HepG2 (cell line): ENCODE data around the gene MAN1B1. TPM values are rescaled to one million over a fixed set of nuclear protein-coding genes. Genes with fewer than 3 reads are reported as not detected.

Source experiments
- ADNP ChIP-seq: sonication (generic); formaldehyde crosslinking; IDR thresholded peaks from 2 replicates; pipeline ENCODE4 v1.4.0; 2020; ENCODE audit warnings: missing genetic modification reagents
- AGO1 ChIP-seq: fragments of 200-400 bp; formaldehyde crosslinking; IDR thresholded peaks from 2 replicates; pipeline ENCODE4 v1.6.1; 2017; ENCODE audit warnings: mild to moderate bottlenecking, low read depth, low read length, moderate library complexity; ENCODE audit not compliant: poor library complexity, severe bottlenecking
- DBP ChIP-seq: sonication (generic); formaldehyde crosslinking; IDR thresholded peaks from 2 replicates; pipeline ENCODE4 v1.4.0; 2020; ENCODE audit warnings: missing genetic modification reagents; ENCODE audit errors: not compliant biosample characterization
- HHEX ChIP-seq: IDR thresholded peaks from 2 replicates; pipeline ENCODE4 v1.6.1; 2016; ENCODE audit warnings: control low read depth
- HNF4A ChIP-seq: sonication (generic); formaldehyde crosslinking; IDR thresholded peaks from 2 replicates; pipeline ENCODE4 v1.4.0; 2020; ENCODE audit warnings: missing genetic modification reagents
- HNRNPLL ChIP-seq: fragments of 200-400 bp; formaldehyde crosslinking; IDR thresholded peaks from 2 replicates; pipeline ENCODE4 v1.6.1; 2017; ENCODE audit warnings: mild to moderate bottlenecking, low read depth, low read length; ENCODE audit not compliant: poor library complexity, severe bottlenecking
- MAX ChIP-seq: IDR thresholded peaks from 2 replicates; pipeline ENCODE4 v1.6.1; 2012; ENCODE audit warnings: inconsistent platforms
- MED1 ChIP-seq: sonication (generic); formaldehyde crosslinking; IDR thresholded peaks from 2 replicates; pipeline ENCODE4 v1.4.0; 2020; ENCODE audit warnings: missing genetic modification reagents
- PTBP1 ChIP-seq: fragments of 200-400 bp; formaldehyde crosslinking; IDR thresholded peaks from 2 replicates; pipeline ENCODE4 v1.6.1; 2018; ENCODE audit warnings: low read length, low read depth; ENCODE audit not compliant: poor library complexity, severe bottlenecking
- SALL2 ChIP-seq: sonication (generic); formaldehyde crosslinking; IDR thresholded peaks from 2 replicates; pipeline ENCODE4 v1.8.1; 2023; ENCODE audit warnings: mild to moderate bottlenecking, missing genetic modification reagents, inconsistent platforms
- TBP ChIP-seq: sonication (generic); formaldehyde crosslinking; IDR thresholded peaks from 2 replicates; pipeline ENCODE4 v1.5.0; 2020; ENCODE audit warnings: missing genetic modification reagents
- UBTF ChIP-seq: sonication (generic); formaldehyde crosslinking; IDR thresholded peaks from 2 replicates; pipeline ENCODE4 v1.4.0; 2020; ENCODE audit warnings: mild to moderate bottlenecking, missing genetic modification reagents
- ZBTB10 ChIP-seq: sonication (generic); formaldehyde crosslinking; IDR thresholded peaks from 2 replicates; pipeline ENCODE4 v1.4.0; 2020; ENCODE audit warnings: missing genetic modification reagents, borderline replicate concordance
- ZFP90 ChIP-seq: sonication (generic); formaldehyde crosslinking; IDR thresholded peaks from 2 replicates; pipeline ENCODE4 v1.8.0; 2022; ENCODE audit warnings: missing genetic modification reagents, mild to moderate bottlenecking, inconsistent platforms, borderline replicate concordance
- ZIK1 ChIP-seq: sonication (generic); formaldehyde crosslinking; IDR thresholded peaks from 2 replicates; pipeline ENCODE4 v1.5.0; 2020; ENCODE audit warnings: mild to moderate bottlenecking, low read depth, missing genetic modification reagents, borderline replicate concordance
- ZNF17 ChIP-seq: sonication (generic); formaldehyde crosslinking; IDR thresholded peaks from 2 replicates; pipeline ENCODE4 v1.5.0; 2020; ENCODE audit warnings: mild to moderate bottlenecking, missing genetic modification reagents
- ZNF18 ChIP-seq: sonication (generic); formaldehyde crosslinking; IDR thresholded peaks from 2 replicates; pipeline ENCODE4 v1.8.0; 2022; ENCODE audit warnings: mild to moderate bottlenecking, missing genetic modification reagents; ENCODE audit not compliant: insufficient replicate concordance
- ZNF761 ChIP-seq: sonication (generic); formaldehyde crosslinking; conservative IDR thresholded peaks from 2 replicates; pipeline ENCODE4 v1.4.0; 2020; ENCODE audit warnings: mild to moderate bottlenecking, missing genetic modification reagents
- polyA plus RNA-seq, 8 experiments: library from polyadenylated mRNA; depleted of rRNA in 3 of 8; stranded (reverse) in 7 of 8; unstranded in 1 of 8; fragments of >200 nt; fragmentation: Illumina TruSeq in 4 of 8; extraction: Trizol in 4 of 8; gene quantifications; 2 replicates each; pipeline versions ENCODE4 v1.2.1 to v1.2.3, GENCODE V29; 2011 to 2016; ENCODE audit warnings: low read depth in 4 of 8, missing spikeins in 1 of 8, mixed read lengths in 1 of 8; ENCODE audit not compliant: insufficient read depth in 1 of 8
- total RNA-seq, 5 experiments: library from RNA; depleted of rRNA; stranded (reverse); fragments of >200 nt; fragmentation: Illumina TruSeq; extraction: Trizol; gene quantifications; 2 replicates each; pipeline ENCODE4 v1.2.3, GENCODE V29; 2016; ENCODE audit warnings: low read depth in 1 of 5
- TF ChIP-seq, protein P1 (sequence below): sonication (generic); formaldehyde crosslinking; IDR thresholded peaks from 2 replicates; pipeline ENCODE4 v1.5.1; 2020; ENCODE audit warnings: mild to moderate bottlenecking, missing genetic modification reagents, moderate library complexity

MAN1B1 gene
- total and polyA plus RNA-seq, 2 of the 13 experiments (the other 11 are each of a cell fraction or from before 2014, with no cell fraction given), result 48.9 to 59.5 TPM

GRCh38 chr9:137073992-137074399 lies 12.8 kb upstream of the MAN1B1 start (continued):
- TF ChIP-seq MED1 (0 out of 2 replicates have a peak, but pooled peaks have one; percentile 30), ZBTB10 (no peak), ZFP90 (no peak), DBP (CRISPR knock-in tag) (no peak), PTBP1 (no peak), HHEX (CRISPR knock-in tag) (no peak), UBTF (CRISPR knock-in tag) (peak; percentile 48; the same call in 1 of the 2 replicates), MAX (peak; percentile 69; the same call in 1 of the 2 replicates), AGO1 (no peak), SALL2 (no peak), ZNF17 (CRISPR knock-in tag) (no peak), ZNF18 (no peak), ADNP (no peak), TBP (CRISPR knock-in tag) (no peak), ZNF761 (no peak), HNF4A (peak; percentile 92), HNRNPLL (no peak), ZIK1 (CRISPR knock-in tag) (no peak)
- TF ChIP-seq, protein P1, sequence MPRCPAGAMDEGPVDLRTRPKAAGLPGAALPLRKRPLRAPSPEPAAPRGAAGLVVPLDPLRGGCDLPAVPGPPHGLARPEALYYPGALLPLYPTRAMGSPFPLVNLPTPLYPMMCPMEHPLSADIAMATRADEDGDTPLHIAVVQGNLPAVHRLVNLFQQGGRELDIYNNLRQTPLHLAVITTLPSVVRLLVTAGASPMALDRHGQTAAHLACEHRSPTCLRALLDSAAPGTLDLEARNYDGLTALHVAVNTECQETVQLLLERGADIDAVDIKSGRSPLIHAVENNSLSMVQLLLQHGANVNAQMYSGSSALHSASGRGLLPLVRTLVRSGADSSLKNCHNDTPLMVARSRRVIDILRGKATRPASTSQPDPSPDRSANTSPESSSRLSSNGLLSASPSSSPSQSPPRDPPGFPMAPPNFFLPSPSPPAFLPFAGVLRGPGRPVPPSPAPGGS (CRISPR knock-in tag), result 0 out of 2 replicates have a peak, but pooled peaks have one; percentile 38
